Activated CD4-positive, CD25-positive, alpha-beta regulatory T cell (primary cell): ENCODE results near the gene PCYT2.
A peak's percentile ranks its signal among the peaks of the same experiment; 100 is the strongest.
"Not testable (repeated sequence)": the region's sequence is repeated elsewhere in the genome, so short reads cannot be mapped to it uniquely, and the experiment has no call there.

Experiments
- DNase-seq, 4 experiments: peaks; one replicate each; lab custom pipeline; 2025; lab: John Stamatoyannopoulos, UW

Gene PCYT2

GRCh38 chr17:81927653-81928543, 16.7 kb upstream of the PCYT2 start, which contains the start of gene MAFG:
Gene MAFG (minus strand): TSS chr17:81927735. CDS start chr17:81923185, 4,550 bp downstream.
- DNase-seq = peak; percentile 75 to 80 (median 77)

GRCh38 chr17:81927152-81927652, 16.0 kb upstream of the PCYT2 start:
- DNase-seq = no peak

- DNase-seq = peak in 3 of 4 experiments; percentile 39 to 56 (median 49)
Measured at GRCh38 chr17:81926451-81927151, 15.4 kb upstream of the PCYT2 start.

- no peak for DNase-seq
Measured at GRCh38 chr17:81925860-81926450, 14.8 kb upstream of the PCYT2 start.

GRCh38 chr17:81924557-81925532, 13.6 kb upstream of the PCYT2 start:
- no peak for DNase-seq

GRCh38 chr17:81923302-81924260, 12.4 kb upstream of the PCYT2 start:
- no peak for DNase-seq

- no peak for DNase-seq
Measured at GRCh38 chr17:81922566-81923301, 11.5 kb upstream of the PCYT2 start.

- no peak for DNase-seq
Measured at GRCh38 chr17:81921996-81922565, 10.9 kb upstream of the PCYT2 start.

GRCh38 chr17:81921537-81921862, 10.3 kb upstream of the PCYT2 start:
- DNase-seq = no peak

GRCh38 chr17:81920612-81921536, 9.7 kb upstream of the PCYT2 start:
- DNase-seq = no peak

GRCh38 chr17:81918832-81919545, 7.8 kb upstream of the PCYT2 start:
- DNase-seq = no peak

GRCh38 chr17:81918333-81918669, 7.1 kb upstream of the PCYT2 start:
- DNase-seq = not testable (repeated sequence)

GRCh38 chr17:81917565-81918332, 6.5 kb upstream of the PCYT2 start, which contains the start of gene SIRT7:
Gene SIRT7 (minus strand): TSS chr17:81918176. CDS start chr17:81918131, 45 bp downstream.
- peak; percentile 76 to 83 (median 81) for DNase-seq

GRCh38 chr17:81916234-81917001, 5.2 kb upstream of the PCYT2 start:
- DNase-seq = no peak

GRCh38 chr17:81915331-81915730, 4.1 kb upstream of the PCYT2 start:
- no peak for DNase-seq
